ENCODE results near the gene GNAO1.

GNAO1 gene

GRCh38 chr16:56307534-56307873, 116.2 kb downstream of the GNAO1 start:
- TF ChIP-seq CTCF (IDR thresholded peaks at IDR 0.05; ENCODE audit: insufficient read depth, low read length, poor library complexity, severe bottlenecking), result no peak
- DNase-seq (ENCODE audit: extremely low read depth, insufficient read length), result no peak
- Histone ChIP-seq H3K36me3 (ENCODE audit: control insufficient read depth, insufficient read depth, low read length) (no peaks in the 10 kb centered on the region), H3K27me3 (replicated peaks; ENCODE audit: control insufficient read depth, insufficient read depth, low read length) (no peaks in the 10 kb centered on the region; the same call in none of the 2 replicates), H3K4me3 (replicated peaks; ENCODE audit: low read depth, low read length) (no peak overlapping the region)

DNA sequence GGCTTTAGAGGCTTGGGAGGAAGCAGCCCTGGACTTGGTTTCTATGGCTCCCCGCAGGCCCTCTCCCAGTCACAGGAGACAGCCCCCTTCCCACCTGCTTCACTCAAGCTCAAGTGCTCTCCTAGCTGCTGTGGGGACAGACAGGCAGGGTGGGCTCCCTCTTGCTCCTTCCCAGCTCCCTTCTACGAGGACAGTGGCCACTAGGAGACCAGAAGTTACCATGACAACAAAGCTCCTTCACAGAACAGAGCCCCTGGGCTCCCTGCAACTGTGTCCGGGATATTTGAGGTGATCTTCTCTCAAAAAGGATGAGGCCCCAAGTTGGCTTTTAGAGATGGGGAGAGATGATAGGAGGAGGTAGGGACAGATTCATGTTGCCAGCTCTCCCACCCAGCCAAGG, 117.7 kb downstream of the GNAO1 start:
- no peaks in the 10 kb centered on the region; the same call in none of the 2 replicates for H3K27me3 ChIP-seq (replicated peaks; ENCODE audit: control insufficient read depth, insufficient read depth, low read length)
- H3K4me3 ChIP-seq (replicated peaks; ENCODE audit: low read depth, low read length), result no peak overlapping the region
- H3K36me3 ChIP-seq (ENCODE audit: control insufficient read depth, insufficient read depth, low read length), result no peaks in the 10 kb centered on the region
- TF ChIP-seq CTCF (IDR thresholded peaks at IDR 0.05; ENCODE audit: insufficient read depth, low read length, poor library complexity, severe bottlenecking), result no peak
- DNase-seq (ENCODE audit: extremely low read depth, insufficient read length), result no peak

GRCh38 chr16:56310690-56311089, 119.4 kb downstream of the GNAO1 start:
- no peaks in the 10 kb centered on the region for H3K36me3 ChIP-seq (ENCODE audit: control insufficient read depth, insufficient read depth, low read length)
- H3K4me3 ChIP-seq (replicated peaks; ENCODE audit: low read depth, low read length), result no peak overlapping the region
- H3K27me3 ChIP-seq (replicated peaks; ENCODE audit: control insufficient read depth, insufficient read depth, low read length), result peaks cover 1% of the 10 kb centered on the region
- no peak for TF ChIP-seq CTCF (IDR thresholded peaks at IDR 0.05; ENCODE audit: insufficient read depth, low read length, poor library complexity, severe bottlenecking)
- no peak for DNase-seq (ENCODE audit: extremely low read depth, insufficient read length)

- H3K36me3 ChIP-seq (ENCODE audit: control insufficient read depth, insufficient read depth, low read length), result no peaks in the 10 kb centered on the region
- DNase-seq (ENCODE audit: extremely low read depth, insufficient read length), result no peak
- peak; percentile 35 for TF ChIP-seq CTCF (IDR thresholded peaks at IDR 0.05; ENCODE audit: insufficient read depth, low read length, poor library complexity, severe bottlenecking)
- no peak overlapping the region for H3K4me3 ChIP-seq (replicated peaks; ENCODE audit: low read depth, low read length)
- peaks cover 1% of the 10 kb centered on the region for H3K27me3 ChIP-seq (replicated peaks; ENCODE audit: control insufficient read depth, insufficient read depth, low read length)
These were observed 120.1 kb downstream of the GNAO1 start for GRCh38 chr16:56311208-56312027.

DNA sequence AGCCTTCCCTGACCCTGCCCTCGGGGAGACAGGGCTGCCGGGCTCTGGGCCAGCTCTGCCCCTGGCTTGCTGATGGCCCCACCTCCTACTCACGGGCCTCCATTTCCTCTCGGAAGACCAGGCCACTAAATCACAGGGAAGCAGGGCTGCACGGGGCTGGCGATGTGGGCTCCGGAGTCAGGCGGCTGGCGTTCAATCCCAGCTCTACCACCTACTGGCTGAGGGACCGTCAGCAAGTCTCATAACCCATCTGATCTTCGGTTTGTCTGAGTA, 120.7 kb downstream of the GNAO1 start:
- DNase-seq (ENCODE audit: extremely low read depth, insufficient read length), result no peak
- no peaks in the 10 kb centered on the region for H3K36me3 ChIP-seq (ENCODE audit: control insufficient read depth, insufficient read depth, low read length)
- TF ChIP-seq CTCF (IDR thresholded peaks at IDR 0.05; ENCODE audit: insufficient read depth, low read length, poor library complexity, severe bottlenecking), result no peak
- no peak overlapping the region for H3K4me3 ChIP-seq (replicated peaks; ENCODE audit: low read depth, low read length)
- peaks cover 1% of the 10 kb centered on the region for H3K27me3 ChIP-seq (replicated peaks; ENCODE audit: control insufficient read depth, insufficient read depth, low read length)

- no peak for DNase-seq (ENCODE audit: extremely low read depth, insufficient read length)
- no peaks in the 10 kb centered on the region for H3K36me3 ChIP-seq (ENCODE audit: control insufficient read depth, insufficient read depth, low read length)
- no peak overlapping the region for H3K4me3 ChIP-seq (replicated peaks; ENCODE audit: low read depth, low read length)
- TF ChIP-seq CTCF (IDR thresholded peaks at IDR 0.05; ENCODE audit: insufficient read depth, low read length, poor library complexity, severe bottlenecking), result no peak
- H3K27me3 ChIP-seq (replicated peaks; ENCODE audit: control insufficient read depth, insufficient read depth, low read length), result peaks cover 1% of the 10 kb centered on the region
These were observed 121.3 kb downstream of the GNAO1 start for GRCh38 chr16:56312556-56312955.

Data from GM06990 (cell line).